K562 (cell line): Measurements from ENCODE around the gene PRPF8.

Experiments used
- ATF6 ChIP-seq: sonication (generic); formaldehyde crosslinking; IDR thresholded peaks from 2 replicates; pipeline ENCODE4 v1.4.0; 2020; ENCODE audit warnings: mild to moderate bottlenecking, missing genetic modification reagents
- ZNF609 ChIP-seq: sonication (generic); formaldehyde crosslinking; IDR thresholded peaks from 2 replicates; pipeline ENCODE4 v1.8.1; 2023; ENCODE audit warnings: missing genetic modification reagents, mild to moderate bottlenecking, borderline replicate concordance

GRCh38 chr17:1625581-1625980, 59.1 kb downstream of the PRPF8 start:
- TF ChIP-seq ZNF609 (no peak), ATF6 (no peak)
